Pancreas (tissue), 10 donors: ENCODE data around the gene KIRREL1. TPM values are rescaled to one million over a fixed set of nuclear protein-coding genes. Genes with fewer than 3 reads are reported as not detected.

Source experiments
- ATAC-seq, 4 donors: fragments of 200-7000 bp; cut with Tn5 transposase; one replicate each; pipeline versions ENCODE4 v1.8.0 to v1.9.1; 2020; ENCODE audit warnings: mild to moderate bottlenecking in 4 of 4, moderate library complexity in 4 of 4
- DNase-seq, 6 donors: peaks; one replicate each; pipeline ENCODE4 v3.0.0-alpha.2; 2020
- FAIRE-seq: peaks from 2 replicates; lab custom pipeline; 2012; peaks lifted over from hg19 to GRCh38; lab: Jason Lieb, UNC
- H3K27ac ChIP-seq, 4 donors: fragments of 200-600 bp; sonication (generic); 1 replicate in 3 of 4; 2 replicates in 1 of 4; pipeline versions ENCODE4 v1.5.0 to v1.8.0; 2020
- H3K27me3 ChIP-seq, 4 donors: fragments of 200-600 bp; one replicate each; pipeline ENCODE4 v1.8.0; 2021
- H3K36me3 ChIP-seq, 3 donors: fragments of 200-600 bp; sonication (generic) in 1 of 3; one replicate each; pipeline versions ENCODE4 v1.5.0 to v1.8.0; 2020 to 2021
- H3K4me1 ChIP-seq, 3 donors: fragments of 200-600 bp; one replicate each; pipeline ENCODE4 v1.8.0; 2021
- H3K4me3 ChIP-seq, 4 donors: fragments of 200-600 bp; sonication (generic) in 2 of 4; one replicate each; pipeline versions ENCODE4 v1.5.0 to v1.8.0; 2020 to 2021
- H3K9me3 ChIP-seq, 4 donors: fragments of 200-600 bp; one replicate each; pipeline ENCODE4 v1.8.0; 2021
- WGBS, 2 donors: extraction: QIAGEN DNeasy Blood & Tissue Kit; methylation state at CpG; one replicate each; pipeline ENCODE4 v1.1.7; 2013; 5-methylcytosine and 5-hydroxymethylcytosine counted together
- intact Hi-C, 3 donors: fragments of 100-400 bp; cut with DNase I; formaldehyde crosslinking; loops; one replicate each; pipeline versions ENCODE4 v1.11.1 to v1.14.2; 2022
- polyA plus RNA-seq, 2 donors: library from polyadenylated mRNA; stranded (reverse); fragments of 200-250 nt; gene quantifications; one replicate each; pipeline ENCODE4 v1.2.3, GENCODE V29; 2013
- total RNA-seq, 6 donors: library from RNA; stranded (reverse); fragmentation: NEBNext Ultra II Directional in 4 of 6; extraction: Animal tissue kit (Norgen Biotek cat#: 25700) in 4 of 6; gene quantifications; one replicate each; pipeline versions ENCODE4 v1.2.1 to v1.2.4, GENCODE V29; 2021 to 2023
- TF ChIP-seq, protein P1 (sequence below), 4 donors: fragments of 200-600 bp; sonication (generic) in 3 of 4; IDR thresholded peaks; one replicate each; pipeline versions ENCODE4 v1.5.0 to v1.8.0; 2021; ENCODE audit warnings: antibody characterized with exemption in 4 of 4
- donor health status: healthy with polysubstance abuse.
- donor health status: DM: no; HTN: no; CAD: no; lungs with moderate emphysema.
- donor health status: DM: no; HTN: no; CAD: no.
- donor health status: control.
- donor health status: control.
- donor health status: Bipolar disorder and iron deficiency.
- donor health status: DM: yes; HTN: yes; CAD: no.
- donor health status: DM: no; HTN: no; CAD: no.
- donor health status: DM: no; HTN: no; CAD: no.
- donor health status: DM: yes; HTN: yes; CAD: no.

The KIRREL1 gene
- total and polyA plus RNA-seq, 8 donors = 1.9 to 13.0 (median 4.1) TPM

DNA sequence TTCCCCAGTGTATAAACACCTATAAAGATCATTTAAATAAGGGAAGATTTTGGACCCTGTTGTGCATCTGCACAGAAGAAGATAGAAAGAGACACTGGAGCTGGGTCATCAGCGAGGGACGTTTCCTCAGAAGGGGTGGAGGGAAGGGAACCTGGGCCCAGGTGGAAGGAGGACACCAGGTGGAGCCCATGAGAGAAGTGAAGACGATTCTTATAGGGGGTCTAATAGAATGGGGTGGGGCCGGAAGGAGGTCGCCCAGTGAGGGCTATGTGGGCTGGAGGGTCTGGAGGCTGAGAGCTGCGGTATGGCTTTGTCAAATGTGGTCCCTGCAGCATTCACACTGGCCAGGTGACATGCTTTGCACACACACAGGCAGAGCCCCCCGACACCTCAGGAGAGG is 13.7 kb downstream of the KIRREL1 start:
- TF ChIP-seq, protein P1, sequence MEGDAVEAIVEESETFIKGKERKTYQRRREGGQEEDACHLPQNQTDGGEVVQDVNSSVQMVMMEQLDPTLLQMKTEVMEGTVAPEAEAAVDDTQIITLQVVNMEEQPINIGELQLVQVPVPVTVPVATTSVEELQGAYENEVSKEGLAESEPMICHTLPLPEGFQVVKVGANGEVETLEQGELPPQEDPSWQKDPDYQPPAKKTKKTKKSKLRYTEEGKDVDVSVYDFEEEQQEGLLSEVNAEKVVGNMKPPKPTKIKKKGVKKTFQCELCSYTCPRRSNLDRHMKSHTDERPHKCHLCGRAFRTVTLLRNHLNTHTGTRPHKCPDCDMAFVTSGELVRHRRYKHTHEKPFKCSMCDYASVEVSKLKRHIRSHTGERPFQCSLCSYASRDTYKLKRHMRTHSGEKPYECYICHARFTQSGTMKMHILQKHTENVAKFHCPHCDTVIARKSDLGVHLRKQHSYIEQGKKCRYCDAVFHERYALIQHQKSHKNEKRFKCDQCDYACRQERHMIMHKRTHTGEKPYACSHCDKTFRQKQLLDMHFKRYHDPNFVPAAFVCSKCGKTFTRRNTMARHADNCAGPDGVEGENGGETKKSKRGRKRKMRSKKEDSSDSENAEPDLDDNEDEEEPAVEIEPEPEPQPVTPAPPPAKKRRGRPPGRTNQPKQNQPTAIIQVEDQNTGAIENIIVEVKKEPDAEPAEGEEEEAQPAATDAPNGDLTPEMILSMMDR (IDR thresholded peaks at IDR 0.05) = no peak
- Histone ChIP-seq H3K36me3 (no peaks in the 10 kb centered on the region), H3K4me1 (peaks cover 0 to 2% (median 0%) of the 10 kb centered on the region in 3 donors), H3K4me3 (no peak overlapping the region), H3K27ac (no peak overlapping the region), H3K9me3 (no peaks in the 10 kb centered on the region), H3K27me3 (no peaks in the 10 kb centered on the region)
- intact Hi-C loops = no loop called here
- ATAC-seq (no peak), FAIRE-seq (no peak), DNase-seq (no peak)
- WGBS, 2 donors = 63 to 81% methylated on average over 7 of the region's 7 CpGs

DNA sequence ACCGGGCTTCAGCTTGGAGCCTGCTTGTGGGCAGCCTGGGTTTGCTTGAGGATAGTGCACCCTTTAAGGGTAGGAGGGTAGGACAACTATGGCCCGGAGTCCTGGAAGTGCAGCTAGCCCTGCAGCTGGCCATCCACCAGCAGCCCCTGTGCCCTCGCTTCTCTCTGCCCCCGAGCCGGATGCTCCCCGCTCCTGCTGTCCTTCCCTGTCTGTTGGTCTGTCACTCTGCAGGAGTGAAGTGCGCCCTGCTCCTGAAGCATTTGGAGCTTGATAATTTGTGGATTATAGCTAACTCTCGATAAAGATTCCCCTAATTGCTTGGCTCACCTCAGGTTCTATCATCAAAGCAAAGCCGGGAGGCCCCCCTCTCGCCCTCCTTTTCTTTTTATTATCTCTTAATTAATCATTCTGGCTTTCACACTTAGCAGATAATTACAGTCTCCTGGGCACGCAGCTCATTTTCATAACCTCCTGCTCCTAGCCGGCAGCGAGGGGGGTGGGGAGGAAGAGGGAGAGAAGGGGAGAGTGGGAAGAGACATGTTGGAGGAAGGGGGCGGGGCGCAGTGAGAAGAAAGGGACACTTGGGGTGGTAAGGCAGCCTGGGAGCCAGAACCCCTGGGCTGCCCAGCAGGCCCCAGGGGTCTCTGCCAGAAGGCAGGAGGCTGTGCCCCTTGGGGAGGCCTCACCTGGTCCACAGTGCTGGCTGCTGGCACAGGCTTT is 14.4 kb downstream of the KIRREL1 start:
- TF ChIP-seq, protein P1 (IDR thresholded peaks at IDR 0.05) = no peak
- H3K4me3 ChIP-seq = no peak overlapping the region
- H3K27me3 ChIP-seq = no peaks in the 10 kb centered on the region
- 40 to 42% methylated on average over 15 of the region's 15 CpGs for WGBS, 2 donors
- ATAC-seq (no peak), DNase-seq (no peak), FAIRE-seq (no peak)
- no peaks in the 10 kb centered on the region for H3K9me3 ChIP-seq
- no peaks in the 10 kb centered on the region for H3K36me3 ChIP-seq
- intact Hi-C loops = no loop called here
- H3K27ac ChIP-seq = no peak overlapping the region
- H3K4me1 ChIP-seq = peaks cover 0 to 2% (median 0%) of the 10 kb centered on the region in 3 donors

GRCh38 chr1:158008630-158009029 is 15.2 kb downstream of the KIRREL1 start:
- FAIRE-seq (no peak), ATAC-seq (no peak), DNase-seq (no peak)
- TF ChIP-seq, protein P1 (IDR thresholded peaks at IDR 0.05) = no peak
- H3K36me3 ChIP-seq = no peaks in the 10 kb centered on the region
- WGBS, 2 donors = 61 to 69% methylated on average over 6 of the region's 6 CpGs
- no peaks in the 10 kb centered on the region for H3K27me3 ChIP-seq
- H3K27ac ChIP-seq = peak overlapping the region in 1 of 4 donors; percentile 4
- no peaks in the 10 kb centered on the region for H3K9me3 ChIP-seq
- H3K4me3 ChIP-seq = no peak overlapping the region
- peaks cover 0 to 2% (median 0%) of the 10 kb centered on the region in 3 donors for H3K4me1 ChIP-seq
- intact Hi-C loops = no loop called here

DNA sequence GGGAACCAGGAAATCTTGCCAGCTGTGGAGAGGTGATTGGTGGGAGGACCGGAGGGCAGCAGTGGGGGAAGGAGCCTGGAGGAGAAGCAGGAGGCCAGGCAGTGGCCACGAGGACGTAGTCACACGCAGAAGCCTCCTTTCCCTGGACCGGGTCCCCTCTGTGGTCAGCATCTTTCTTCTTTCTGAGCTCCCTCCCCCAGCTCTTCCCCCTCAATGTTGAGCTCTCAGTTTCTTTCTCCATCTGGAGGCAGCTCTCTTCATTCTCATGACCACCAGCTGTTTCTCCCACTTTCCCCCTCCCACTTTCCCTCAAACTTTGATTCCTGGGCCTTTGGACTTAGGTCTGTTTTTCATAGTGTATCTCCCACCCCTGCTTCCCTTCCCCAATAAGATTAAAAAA is 18.3 kb downstream of the KIRREL1 start:
- 74 to 87% methylated on average over 5 of the region's 5 CpGs for WGBS, 2 donors
- TF ChIP-seq, protein P1 (IDR thresholded peaks at IDR 0.05) = no peak
- H3K27ac ChIP-seq = peak overlapping the region in 2 of 4 donors; percentile 18 to 46
- no peaks in the 10 kb centered on the region for H3K9me3 ChIP-seq
- H3K27me3 ChIP-seq = no peaks in the 10 kb centered on the region
- intact Hi-C loops = no loop called here
- no peak overlapping the region for H3K4me3 ChIP-seq
- H3K36me3 ChIP-seq = no peaks in the 10 kb centered on the region
- peaks cover 0 to 2% (median 0%) of the 10 kb centered on the region in 3 donors for H3K4me1 ChIP-seq
- peak in 2 of 4 donors; percentile 26 to 56 for ATAC-seq
- peak in 1 of 6 donors; percentile 38 for DNase-seq
- no peak for FAIRE-seq
